Activated CD4-positive, alpha-beta T cell treated with anti-CD3 and anti-CD28 coated beads, Interleukin-2, amount 50 U/mL, for 24 hours (primary cell): ENCODE measurements around the gene ARHGEF16.

Experiments
- DNase-seq, 2 donors: peaks; one replicate each; pipeline ENCODE4 v3.0.0-alpha.2; 2020; ENCODE audit warnings: low read depth in 1 of 2, low spot score in 1 of 2

The ARHGEF16 gene

DNA sequence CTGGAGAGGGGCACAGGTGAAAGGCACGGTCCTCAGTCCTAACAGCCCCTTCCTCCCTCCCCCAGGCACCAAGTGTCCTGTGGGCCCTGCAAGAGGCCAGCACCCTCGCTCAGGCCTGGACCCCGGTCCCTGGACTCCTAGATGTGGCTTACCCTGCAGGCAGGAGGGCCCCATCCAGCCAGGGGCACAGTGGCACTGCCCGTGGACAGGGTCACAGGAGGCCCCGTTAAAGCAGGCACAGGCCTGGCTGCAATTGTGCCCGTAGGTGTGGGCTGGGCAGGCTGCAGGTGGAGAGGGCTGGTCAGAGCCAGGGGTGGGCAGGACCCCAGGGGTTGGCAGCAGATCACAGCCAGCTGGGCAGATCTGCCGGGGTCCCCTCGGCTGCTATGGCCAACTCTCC lies 44.5 kb downstream of the ARHGEF16 start:
- DNase-seq, result no peak

DNA sequence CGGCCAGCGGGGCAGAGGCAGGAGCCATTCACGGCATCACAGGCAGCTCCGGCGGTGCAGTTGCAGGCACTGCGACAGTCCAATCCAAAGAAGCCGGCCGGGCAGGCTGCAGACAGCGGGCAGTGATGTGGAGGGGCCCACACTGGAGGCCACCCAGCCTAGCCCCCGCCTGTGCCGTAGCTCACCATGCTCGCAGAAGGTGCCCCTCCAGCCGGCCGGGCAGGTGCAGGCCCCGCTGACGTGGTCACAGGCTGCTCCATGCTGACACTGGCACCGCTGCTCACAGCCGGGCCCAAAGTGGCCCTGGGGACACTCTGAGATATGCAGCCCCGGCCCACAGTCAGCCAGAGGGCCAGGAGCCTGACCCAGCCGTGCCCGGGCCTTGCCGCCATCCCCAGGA lies 45.1 kb downstream of the ARHGEF16 start:
- DNase-seq, result no peak

DNA sequence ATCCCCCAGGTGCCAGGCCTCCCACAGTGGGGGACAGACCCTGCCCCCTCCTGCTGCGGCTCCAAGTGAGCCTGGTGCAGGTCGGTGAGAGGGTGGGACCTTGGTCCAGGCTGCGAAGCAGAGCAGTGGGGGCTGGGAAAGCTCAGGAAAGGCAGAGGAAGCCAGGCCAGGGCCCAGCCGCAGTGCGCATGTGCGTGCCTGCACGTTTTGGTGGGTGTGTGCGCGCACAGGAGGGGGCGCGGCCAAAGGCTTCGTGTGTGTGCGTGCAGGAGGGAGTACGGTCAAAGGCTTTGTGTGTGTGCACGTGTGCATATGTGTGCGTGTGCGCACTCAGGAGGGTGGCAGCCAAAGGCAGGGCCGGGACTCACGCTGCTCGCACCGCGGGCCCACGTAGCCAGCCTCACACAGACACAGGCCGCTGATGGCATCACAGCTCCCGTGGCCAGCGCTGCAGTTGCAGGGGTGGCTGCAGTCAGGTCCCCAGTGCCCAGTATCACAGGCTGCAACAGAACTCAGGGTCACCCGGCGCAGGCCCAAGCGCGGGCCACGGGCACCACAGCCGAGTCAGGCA lies 45.9 kb downstream of the ARHGEF16 start:
- DNase-seq, result no peak

DNA sequence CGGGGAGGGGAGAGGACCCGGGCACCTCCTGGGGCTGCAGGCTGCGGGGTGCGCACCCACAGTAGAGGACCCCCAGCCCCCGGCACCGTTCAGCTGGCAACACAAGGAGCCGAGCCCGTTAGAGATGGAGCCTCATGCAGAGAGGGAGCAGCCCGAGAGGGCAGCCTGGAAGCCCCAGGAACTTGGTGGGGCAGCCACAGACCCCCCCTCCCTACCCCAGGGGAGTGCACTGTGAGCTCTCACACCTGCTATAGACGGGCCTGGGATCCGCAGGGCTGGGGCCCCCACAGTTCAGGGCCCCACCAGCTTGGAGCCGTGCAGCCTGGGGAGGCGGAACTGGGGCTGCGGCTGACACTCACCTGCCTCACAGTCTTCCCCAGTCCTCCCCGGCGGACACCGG lies 47.0 kb downstream of the ARHGEF16 start:
- no peak for DNase-seq

DNA sequence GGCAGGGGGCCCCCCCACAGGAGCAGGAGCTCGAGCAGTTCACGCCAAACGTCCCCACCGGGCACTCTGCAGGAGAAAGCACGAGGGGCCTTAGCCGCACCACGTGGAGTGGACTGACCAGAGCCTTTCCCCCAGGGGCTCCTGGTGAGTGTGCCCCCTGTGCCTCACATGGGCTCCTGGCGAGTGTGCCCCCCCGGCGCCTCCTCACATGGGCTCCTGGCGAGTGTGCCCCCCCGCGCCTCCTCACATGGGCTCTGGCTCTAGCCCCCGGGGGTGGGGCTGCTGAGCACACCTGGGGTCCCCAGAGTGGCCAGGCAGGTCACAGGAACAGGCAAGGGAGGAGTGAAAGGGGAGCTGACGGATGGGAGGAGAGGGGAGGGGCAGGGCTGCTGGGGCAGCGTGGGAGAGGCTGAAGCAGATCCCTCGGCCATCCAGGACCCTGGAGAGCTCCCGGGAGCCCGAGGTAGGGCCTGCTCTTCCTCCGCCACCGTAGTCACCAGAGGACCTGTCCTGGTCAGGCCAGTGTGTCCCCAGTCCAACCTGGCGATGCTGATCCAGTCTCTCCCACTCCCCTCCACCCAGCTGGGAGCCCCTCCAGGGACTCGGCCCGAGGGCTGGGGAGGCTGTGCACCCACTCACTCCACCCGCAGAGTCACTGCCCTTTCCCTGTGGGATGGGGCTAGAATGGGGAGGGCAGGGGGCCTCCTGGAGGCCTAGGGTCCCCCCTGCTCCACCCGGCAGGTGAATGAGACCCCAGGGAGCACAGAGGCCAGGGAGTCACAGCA lies 47.6 kb downstream of the ARHGEF16 start:
- no peak for DNase-seq

DNA sequence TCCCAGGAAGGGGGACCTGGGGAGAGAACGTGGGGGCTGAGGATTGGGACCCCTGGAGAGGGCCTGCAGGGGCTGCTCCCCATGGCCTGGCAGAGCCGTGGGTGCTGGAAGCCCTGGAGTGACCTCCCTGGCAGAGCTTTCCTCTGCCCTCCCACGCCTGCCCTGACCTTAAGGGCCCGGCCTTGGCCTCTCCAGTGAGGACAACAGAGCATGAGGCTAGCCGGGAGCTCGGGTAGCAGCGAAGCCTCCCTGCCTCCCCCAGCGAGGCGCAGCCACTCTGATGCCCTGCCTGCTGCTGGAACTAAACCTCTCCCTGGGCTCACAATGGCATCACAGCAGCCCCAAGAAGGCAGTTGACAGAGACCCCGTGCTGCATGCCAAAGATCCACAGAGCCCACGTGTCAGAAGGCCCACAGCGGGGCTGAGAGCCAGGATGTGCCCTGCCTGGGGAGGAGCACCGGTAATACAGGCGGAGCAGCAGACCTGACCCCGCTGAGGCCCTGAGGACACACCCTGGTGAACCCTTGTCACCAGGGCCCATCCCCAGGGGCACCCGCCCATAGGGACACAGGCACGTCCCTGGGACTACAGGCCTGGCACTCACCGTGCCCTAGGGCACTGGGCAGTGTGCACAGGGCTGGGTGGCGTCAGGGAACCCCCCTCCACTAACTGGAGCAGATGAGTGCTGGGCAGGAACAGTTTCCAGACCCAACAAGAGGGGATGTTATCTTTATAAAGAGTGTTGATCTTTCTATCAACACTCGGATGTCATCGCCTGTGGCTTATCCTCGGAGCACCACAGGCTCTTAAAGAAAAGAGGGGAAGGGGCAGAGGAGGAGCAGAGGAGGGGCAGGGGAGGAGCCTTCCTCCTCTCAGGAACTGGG lies 48.4 kb downstream of the ARHGEF16 start:
- no peak for DNase-seq

DNA sequence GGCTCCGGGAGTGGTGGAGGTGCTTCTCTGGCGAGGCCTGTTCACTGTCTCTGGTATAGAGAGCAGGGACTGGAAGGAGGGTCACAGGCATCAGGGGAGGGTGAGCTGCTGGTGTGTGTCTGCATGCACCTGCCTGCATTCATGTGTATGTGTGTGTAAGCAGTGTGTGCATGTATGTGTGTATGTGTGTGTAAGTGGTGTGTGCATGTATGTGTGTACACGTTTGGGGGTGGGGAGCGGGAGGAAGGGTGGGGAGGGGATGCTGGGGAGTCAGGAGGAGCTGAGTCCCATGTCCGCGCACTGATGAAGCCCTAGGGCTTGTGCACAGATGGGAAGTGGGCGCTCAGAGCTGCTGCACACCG lies 49.0 kb downstream of the ARHGEF16 start:
- no peak for DNase-seq

DNA sequence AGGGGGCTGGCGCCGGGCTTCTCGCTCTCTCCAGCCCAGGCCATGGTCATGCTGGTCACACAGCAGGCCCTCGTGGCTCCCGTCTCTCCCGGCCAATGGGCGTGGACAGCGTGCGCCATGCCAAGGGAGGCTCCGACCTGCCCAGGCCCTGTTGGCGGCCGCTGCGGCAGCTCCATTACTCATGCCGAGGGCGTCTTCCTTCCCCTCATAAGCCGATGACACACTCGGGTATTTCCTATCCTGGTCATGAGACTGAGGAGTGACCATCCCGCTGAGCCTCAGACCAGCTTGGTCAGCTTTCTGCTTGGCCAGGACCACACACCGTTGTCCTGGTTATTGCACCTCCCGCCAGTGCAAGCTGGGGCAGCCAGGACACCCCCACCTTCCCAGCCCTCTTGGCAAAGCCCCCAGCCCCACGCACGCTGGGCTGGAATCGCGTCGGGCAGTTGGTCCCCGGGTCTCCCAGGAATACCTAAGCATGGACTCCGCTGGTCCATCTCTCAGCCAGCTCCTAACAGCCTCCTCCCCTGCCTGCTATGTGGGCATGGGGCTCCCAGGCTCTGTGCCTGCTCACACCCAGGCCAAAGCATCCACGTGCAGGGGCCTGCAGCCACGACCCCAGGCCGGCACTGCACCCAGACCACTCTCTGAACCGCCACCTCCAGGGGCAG lies 49.8 kb downstream of the ARHGEF16 start:
- DNase-seq, result no peak

DNA sequence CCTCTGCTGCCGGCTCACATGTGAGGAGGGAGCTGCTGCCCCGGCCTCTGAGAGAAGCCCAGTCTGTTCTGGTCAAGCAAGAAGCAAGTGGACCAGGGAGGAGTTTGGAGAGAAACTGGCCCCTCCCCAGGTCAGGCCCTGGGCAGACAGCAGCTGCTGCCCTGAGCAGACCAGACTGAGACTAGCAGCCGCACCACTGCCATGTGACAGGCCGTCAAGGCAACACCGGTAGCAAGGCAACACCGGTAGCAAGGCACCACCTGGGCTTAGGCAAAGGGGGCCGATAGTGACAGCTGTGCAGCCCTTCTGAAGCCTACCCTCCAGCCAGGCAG lies 50.3 kb downstream of the ARHGEF16 start:
- no peak for DNase-seq

DNA sequence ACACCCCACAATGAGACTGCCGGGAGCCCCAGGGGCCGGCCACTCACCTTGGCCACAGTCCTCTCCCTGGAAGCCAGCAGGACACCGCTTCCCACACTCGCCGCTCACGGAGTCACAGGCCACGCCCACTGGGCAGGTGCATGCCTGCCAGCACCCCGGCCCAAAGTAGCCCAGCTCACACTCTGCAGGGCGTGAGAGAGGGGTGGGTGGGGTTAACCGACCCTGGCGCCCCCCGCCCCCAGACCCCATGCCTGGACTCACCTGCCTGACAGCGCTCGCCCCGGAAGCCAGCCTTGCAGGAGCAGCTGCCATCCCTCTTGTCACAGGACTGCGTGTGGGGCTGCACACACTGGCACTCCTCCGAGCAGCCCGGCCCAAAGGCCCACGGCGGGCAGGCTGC lies 50.7 kb downstream of the ARHGEF16 start:
- DNase-seq, result no peak

DNA sequence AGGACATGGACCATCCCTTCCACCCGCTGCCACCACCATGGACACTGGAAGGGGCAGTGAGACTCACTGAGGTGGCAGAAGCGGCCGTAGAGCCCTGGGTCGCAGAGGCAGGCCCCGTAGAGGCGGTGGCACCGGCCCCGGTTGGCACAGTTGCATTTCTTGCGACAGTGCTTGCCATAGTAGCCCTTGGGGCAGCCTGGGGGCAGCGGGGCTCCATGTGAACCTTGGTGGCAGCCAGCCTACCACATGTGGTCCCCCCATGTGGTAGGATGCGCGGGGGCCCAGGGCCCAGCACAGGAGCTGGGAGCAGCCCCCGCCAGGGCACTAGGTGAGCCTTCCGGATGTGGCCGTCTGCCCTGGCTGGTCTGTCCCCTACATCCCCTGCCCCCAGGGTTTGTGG lies 51.6 kb downstream of the ARHGEF16 start:
- DNase-seq, result no peak

DNA sequence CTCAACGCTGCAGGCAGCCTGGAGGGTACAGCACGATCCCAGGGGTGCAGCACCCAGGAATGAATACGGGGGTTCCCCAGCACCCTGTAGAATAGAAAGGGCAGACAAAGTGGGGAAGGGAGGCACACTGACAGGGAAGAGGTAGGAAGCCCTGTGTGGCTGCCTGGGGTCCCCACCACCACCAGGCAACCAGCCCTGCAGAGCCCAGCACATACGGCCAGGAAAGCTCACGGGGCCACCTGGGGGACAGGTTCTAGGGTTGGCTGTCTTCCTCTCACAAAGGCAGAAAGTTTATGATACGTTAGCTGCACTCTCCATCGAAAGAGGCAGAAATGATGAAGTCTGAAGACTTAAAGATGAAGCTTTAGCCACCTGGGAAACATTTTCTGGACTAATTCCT lies 52.5 kb downstream of the ARHGEF16 start:
- no peak for DNase-seq

DNA sequence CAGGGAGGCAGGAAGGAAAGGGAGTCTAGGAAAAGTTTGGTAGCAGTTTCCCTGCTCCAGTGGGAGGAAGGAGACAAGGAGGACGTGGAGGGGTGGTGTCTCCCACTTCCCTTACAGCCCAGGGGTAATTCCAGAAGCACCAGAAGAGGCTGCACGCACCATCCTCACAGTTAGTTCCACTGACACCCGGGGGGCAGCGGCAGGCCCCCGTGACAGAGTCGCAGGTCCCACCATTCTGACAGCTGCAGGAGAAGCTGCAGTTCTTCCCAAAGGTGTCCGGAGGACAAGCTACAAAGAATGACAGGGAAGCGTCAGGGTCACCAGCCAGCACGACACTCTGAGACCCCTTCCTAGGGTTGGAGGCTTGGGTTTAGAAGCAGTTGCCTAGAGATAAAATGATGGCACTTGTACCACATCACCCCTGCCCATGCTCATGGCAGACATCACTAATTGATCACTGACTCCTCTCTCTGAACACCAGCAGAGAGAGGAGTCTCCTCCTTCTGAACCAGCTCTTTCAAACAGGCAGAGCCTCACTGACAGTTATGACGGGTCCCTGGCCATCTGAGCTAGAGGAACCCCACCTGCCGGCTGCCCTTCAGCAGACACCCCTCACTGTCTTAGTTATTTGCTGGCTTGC lies 53.3 kb downstream of the ARHGEF16 start:
- DNase-seq, result no peak

DNA sequence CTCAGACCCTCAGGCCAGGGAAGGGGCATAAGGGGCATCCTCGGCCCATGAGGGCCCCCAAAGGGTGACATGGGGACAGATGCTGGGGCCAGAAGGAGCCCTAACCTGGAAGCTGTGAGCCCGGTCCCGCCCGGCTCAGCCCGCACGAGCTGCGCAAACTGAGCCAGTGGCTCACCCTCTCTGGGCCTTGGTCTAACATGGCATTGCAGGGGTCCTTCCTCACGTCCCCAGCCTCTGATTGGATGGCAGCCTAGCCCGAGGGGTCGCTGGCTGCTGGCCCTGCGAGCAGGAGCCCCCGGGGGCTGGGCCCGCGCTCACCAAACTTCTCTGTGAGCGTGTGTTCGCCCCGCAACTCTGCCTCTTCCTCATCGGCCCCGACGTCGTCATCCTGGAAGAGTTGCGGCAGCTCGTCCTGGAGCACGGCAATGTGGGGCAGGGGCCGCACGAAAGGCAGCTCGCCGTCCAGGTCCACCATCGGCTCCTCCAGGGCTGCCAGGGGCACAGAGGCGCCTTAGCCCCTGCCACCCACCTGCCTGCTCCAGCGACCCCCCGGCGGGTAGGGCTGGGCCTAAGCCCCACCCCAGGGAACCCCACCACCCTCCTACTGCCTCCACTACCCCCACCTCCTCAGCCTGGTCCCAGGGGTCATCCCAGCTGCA lies 54.4 kb downstream of the ARHGEF16 start:
- DNase-seq, result no peak

DNA sequence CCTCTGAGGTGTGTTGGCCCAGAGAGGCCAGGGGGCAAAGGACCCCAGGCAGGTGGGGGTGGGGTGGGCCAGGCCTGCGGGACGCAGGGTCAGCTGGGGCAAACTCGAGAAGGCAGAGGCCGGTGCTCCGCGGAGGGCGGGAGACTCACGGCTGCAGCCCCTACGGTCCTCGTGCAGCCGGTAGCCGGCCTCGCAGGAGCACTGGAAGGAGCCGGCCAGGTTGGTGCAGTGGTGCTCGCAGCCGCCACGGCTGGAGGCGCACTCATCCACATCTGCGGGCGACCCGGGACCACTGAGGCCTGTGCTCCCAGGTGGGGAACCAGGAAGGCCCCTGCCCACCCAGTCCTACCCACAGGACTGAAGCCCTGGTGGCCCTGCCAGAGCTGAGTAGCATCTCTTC lies 55.3 kb downstream of the ARHGEF16 start:
- DNase-seq, result no peak

DNA sequence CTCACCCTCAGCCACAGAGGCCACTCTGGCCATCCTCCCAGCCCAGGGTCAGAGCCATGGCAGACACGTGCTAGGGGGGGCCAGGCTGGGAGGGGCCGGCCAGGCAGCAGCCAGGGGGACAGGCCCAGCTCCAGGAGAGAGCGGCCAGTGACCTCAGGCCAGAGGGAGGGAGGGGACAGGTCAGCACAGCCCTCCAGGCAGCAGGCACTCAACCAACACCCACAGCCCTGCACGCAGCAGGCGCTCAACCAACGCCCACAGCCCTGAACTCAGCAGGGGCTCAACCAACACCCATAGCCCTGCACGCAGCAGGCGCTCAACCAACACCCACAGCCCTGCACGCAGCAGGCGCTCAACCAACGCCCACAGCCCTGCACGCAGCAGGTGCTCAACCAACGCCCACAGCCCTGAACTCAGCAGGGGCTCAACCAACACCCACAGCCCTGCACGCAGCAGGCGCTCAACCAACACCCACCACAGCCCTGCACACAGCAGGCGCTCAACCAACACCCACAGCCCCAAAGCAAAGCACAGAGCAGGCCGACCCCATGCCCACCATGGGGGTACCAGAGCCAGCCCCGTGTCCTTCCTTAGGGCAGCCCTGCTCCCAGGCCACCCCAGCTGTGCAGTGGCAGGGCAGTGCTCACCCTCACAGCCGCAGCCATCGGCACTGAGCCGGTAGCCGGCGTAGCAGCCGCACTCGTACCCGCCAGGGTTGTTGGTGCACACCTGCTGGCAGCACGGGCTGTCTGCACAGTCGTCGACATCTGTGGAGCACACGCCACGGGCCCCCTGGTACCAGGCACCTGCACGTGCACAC lies 55.9 kb downstream of the ARHGEF16 start:
- DNase-seq, result no peak

DNA sequence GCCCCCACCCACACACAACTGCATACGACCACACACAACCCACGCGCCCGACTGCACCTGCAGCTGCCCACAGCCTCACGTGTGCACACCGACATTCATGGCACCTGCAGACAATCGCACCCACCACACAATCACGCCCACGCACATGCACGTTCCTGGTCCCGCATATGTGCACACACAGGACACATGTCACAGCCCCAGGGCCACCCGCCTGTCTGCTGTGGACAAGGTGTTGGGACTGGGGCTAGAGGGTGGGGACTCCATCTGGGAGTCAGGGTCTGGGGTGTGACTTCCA lies 56.4 kb downstream of the ARHGEF16 start:
- no peak for DNase-seq

DNA sequence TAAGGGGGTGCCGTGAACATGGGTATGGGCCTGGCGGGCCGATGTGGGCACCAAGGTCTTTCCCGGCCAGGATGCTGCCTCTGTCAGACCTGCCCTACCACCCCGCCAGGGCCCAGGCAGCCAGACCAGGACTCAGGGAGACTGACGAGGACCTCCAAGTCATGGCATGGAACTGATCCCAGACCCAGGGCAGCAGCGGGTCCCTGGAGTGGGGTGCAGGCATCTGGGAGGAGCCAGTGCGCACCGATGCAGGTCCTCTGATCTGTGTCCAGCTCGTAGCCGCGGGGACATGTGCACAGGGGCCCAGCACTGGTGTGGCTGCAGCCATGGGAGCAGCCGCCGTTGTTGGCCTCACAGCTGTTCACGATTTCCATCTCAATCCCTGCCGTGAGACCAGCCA lies 56.8 kb downstream of the ARHGEF16 start:
- no peak for DNase-seq

DNA sequence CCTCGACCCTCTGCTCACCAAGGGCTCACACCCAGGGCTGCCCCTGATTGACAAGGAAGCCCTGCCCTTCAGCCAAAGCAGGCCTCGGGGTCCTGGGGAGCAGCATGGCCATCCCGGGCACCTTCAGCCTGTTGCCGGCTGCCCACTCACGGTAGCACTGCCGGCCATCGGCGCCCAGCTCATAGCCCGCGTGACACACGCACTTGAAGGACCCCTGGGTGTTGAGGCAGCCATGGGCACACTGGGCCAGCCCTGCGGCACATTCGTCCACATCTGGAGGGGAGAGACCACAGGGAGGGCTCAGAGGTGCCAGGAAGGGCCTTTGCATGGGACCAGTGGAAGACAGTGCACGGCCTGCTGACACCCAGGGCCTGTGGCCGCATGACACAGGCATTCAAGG lies 57.4 kb downstream of the ARHGEF16 start:
- DNase-seq, result no peak

DNA sequence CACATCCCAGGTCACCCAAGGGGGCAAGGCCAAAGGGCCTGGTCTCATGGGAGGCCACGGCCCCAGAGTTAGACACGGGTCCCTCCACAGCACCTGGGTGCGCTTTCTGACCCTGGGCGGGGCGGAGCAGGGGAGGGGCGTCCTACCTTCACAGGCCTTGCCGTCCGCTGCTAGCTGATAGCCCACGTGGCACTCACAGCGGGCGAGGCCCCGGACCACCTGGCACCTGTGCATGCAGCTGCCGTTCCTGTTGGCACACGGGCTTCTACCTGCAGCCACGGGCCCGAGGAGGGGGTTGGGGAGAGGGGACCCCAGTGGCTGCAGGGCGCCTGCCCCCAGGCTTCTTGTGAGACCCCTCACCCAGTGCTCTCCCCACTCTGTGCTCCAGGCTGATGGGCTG lies 59.9 kb downstream of the ARHGEF16 start:
- DNase-seq, result no peak
